Neural progenitor cell (in vitro differentiated cells): ENCODE data around the gene PIGQ.

Experiments
- CTCF ChIP-seq: fragments of 200-600 bp; sonication (generic); IDR thresholded peaks from 2 replicates; pipeline ENCODE4 v1.5.1; 2017; ENCODE audit warnings: antibody characterized with exemption, mild to moderate bottlenecking
- EZH2 ChIP-seq: fragments of 200-600 bp; sonication (generic); IDR thresholded peaks from 2 replicates; pipeline ENCODE4 v1.6.1; 2017; ENCODE audit warnings: antibody characterized with exemption, mild to moderate bottlenecking, moderate library complexity
- EZH2phosphoT487 ChIP-seq: fragments of 200-600 bp; sonication (generic); IDR thresholded peaks from 2 replicates; pipeline ENCODE4 v1.6.1; 2017; ENCODE audit warnings: antibody characterized with exemption

GRCh38 chr16:572865-573650 lies 3.3 kb downstream of the PIGQ start:
- no peak for TF ChIP-seq CTCF
- no peak for TF ChIP-seq EZH2phosphoT487
- TF ChIP-seq EZH2, result no peak
